Astrocyte of the cerebellum (primary cell): ENCODE measurements around the gene PF4V1.

ENCODE experiments used
- DNase-seq: peaks from one replicate; pipeline ENCODE4 v3.0.0-alpha.2; 2011; ENCODE audit warnings: low read depth
- H3K4me3 ChIP-seq: 2 replicates; pipeline ENCODE4 v1.5.1; 2011; ENCODE audit warnings: mild to moderate bottlenecking, low read depth, low read length, moderate library complexity
- in situ Hi-C: cut with HindIII; loops from 2 replicates; pipeline ENCODE4 v1.10.0; 2017; ENCODE audit warnings: low sequenced_read_pairs
- TF ChIP-seq, protein P1 (sequence below): IDR thresholded peaks from 2 replicates; pipeline ENCODE4 v1.5.1; 2012; ENCODE audit warnings: low read length, low read depth, moderate library complexity, mild to moderate bottlenecking; ENCODE audit errors: missing control alignments

PF4V1 gene

DNA sequence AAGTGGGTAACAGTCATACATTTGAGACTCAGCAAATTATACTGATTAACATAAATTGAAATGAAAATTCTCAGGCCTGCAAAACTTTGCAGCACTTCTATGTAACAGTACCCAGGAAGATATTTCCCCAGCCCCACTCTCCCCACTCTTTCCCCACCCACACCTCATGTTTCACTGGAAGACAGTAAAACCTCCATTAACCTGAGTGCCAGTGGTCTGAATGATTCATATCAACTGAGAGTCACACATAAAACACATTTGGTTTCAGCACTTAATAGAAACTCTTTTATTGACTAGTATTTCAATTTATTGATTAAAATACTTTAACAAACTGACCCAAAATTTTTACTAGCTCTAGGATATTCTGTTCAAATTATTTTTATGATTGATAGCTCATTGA, 9.7 kb upstream of the PF4V1 start:
- no peak overlapping the region for H3K4me3 ChIP-seq
- in situ Hi-C loops, result no loop called here
- DNase-seq, result no peak
- TF ChIP-seq, protein P1, sequence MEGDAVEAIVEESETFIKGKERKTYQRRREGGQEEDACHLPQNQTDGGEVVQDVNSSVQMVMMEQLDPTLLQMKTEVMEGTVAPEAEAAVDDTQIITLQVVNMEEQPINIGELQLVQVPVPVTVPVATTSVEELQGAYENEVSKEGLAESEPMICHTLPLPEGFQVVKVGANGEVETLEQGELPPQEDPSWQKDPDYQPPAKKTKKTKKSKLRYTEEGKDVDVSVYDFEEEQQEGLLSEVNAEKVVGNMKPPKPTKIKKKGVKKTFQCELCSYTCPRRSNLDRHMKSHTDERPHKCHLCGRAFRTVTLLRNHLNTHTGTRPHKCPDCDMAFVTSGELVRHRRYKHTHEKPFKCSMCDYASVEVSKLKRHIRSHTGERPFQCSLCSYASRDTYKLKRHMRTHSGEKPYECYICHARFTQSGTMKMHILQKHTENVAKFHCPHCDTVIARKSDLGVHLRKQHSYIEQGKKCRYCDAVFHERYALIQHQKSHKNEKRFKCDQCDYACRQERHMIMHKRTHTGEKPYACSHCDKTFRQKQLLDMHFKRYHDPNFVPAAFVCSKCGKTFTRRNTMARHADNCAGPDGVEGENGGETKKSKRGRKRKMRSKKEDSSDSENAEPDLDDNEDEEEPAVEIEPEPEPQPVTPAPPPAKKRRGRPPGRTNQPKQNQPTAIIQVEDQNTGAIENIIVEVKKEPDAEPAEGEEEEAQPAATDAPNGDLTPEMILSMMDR, result no peak

DNA sequence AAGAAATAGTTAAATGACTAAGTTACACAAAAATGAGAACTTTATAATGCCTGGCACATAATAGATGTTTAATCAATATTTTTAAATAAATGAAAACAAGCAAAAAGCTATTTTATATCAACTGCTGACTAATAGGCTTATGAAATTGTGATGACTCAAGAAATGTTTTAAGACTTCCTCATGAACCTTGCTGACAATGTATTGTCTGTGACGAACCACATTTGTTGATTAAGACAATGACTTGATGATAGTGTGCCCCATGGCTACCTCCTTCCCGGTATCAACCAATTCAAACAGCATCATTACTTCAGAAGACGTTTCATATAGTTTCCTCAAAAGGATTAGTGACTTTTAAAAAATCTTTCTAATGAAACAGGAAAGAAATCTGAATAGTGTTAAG, 8.8 kb upstream of the PF4V1 start:
- in situ Hi-C loops, result no loop called here
- TF ChIP-seq, protein P1, result no peak
- H3K4me3 ChIP-seq, result no peak overlapping the region
- no peak for DNase-seq

DNA sequence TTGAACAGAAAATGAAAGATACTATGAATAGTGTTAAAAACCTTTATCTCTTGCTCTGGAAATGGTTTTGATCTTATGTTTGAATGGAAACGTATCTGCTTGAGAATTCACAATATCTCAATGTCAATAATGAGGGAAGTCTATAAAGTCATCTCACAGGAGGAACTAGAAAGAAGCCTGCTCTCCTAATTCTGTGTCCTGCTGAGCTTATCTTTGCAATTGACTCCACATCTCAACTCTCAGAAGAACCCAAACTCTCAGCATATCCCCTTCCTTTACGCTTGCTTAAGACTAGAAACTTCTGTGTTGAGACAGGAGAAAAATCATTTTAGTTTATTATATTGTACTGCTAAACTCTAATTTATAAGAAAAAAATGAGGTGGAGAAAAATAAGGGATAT, 8.3 kb upstream of the PF4V1 start:
- TF ChIP-seq, protein P1, result no peak
- no peak for DNase-seq
- no peak overlapping the region for H3K4me3 ChIP-seq
- in situ Hi-C loops, result no loop called here

DNA sequence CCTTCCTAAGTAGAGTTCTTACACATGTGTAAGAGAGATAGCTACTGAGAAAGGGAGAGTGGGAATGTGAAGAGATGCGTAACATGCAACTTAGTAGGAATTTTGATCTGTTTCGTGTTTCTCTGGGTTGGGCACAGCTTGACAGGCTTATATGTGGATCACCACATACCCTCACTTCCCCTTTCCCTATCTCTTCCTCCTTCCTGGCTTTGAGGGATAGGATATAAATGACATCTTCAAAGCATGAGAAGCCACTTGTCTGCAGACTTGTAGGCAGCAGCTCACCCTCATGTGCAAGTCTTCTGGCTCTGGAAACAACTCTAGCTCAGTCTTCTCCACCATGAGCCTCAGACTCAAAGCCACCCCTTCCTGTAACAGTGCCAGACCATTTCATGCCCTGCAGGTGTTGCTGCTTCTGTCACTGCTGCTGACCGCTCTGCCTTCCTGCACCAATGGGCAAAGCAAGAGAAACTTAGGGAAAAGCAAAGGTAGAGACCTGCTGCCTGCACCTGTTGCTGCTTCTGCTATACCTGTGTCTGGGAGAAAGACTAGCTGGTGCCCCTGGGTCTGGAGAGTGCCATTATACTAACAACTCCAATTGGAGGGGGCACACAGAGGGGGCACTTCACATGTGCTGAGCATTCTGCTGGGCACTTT, 5.4 kb upstream of the PF4V1 start:
- no peak overlapping the region for H3K4me3 ChIP-seq
- TF ChIP-seq, protein P1, result no peak
- DNase-seq, result no peak
- in situ Hi-C loops, result no loop called here

DNA sequence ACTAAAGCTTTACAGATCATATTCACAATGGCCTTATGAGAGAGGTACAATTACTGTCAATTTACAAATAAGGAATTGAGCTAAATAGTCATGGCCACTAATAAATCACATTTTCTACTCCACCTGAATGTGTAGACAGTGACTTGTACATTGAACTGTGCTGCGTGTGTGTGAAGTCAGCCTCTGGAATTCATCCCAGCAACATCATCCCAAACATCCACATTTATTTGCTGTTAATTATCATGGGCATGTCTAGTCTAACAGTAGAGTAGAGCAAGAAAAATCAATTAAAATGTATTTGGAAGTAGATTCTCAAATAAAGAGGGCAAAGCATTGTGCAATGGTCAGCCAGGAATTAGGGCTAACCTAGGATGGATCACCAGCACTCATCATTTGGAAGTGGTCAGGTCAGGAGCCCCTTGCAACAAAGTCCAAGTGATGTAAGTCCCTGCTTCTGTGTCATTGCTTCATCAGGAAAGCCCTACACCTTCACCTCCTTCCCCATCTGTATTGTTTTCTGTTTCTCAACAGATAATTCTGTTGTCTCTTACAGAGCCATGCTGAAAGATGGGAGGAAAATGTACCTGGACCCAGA, 4.8 kb upstream of the PF4V1 start:
- TF ChIP-seq, protein P1, result no peak

DNA sequence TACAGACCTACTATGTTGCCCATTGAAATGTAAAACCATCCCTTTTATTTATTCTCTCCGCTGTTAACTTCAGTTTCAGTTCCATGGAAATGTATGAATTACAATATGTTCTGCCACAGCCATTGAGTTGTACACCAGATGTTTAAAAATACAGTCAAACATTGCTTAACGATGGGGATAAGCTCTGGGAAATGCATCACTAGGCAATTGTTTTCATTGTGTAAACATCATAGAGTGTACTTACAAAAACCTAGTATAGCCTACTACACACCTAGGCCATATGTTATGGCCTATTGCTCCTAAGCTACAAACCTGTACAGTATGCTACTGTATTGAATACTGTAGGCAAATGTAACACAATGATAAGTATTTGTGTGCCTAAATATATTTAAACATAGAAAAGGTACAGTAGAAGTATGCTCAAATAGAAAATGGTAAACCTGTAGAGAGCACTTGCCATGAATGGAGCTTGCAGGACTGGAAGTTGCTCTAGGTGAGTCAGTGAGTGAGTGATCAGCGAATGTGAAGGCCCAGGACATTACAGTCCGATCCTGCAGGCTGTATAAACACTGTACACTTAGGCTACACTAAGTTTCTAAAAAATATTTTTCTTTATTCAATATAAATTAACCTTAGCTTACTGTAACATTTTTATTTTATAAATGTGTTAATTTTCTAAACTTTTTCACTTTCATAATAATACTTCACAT, 2.7 kb upstream of the PF4V1 start:
- no peak overlapping the region for H3K4me3 ChIP-seq
- TF ChIP-seq, protein P1, result no peak
- in situ Hi-C loops, result no loop called here
- no peak for DNase-seq

More for the DNA sequence above, 4.8 kb upstream of the PF4V1 start:
- no peak for DNase-seq
- H3K4me3 ChIP-seq, result no peak overlapping the region
- in situ Hi-C loops, result no loop called here
